OCI-LY7 (cell line): Measurements from ENCODE around the gene ANKRD33B.

Experiments
- CTCF ChIP-seq: fragments of 200-600 bp; sonication (generic); conservative IDR thresholded peaks from 2 replicates; pipeline ENCODE4 v1.5.1; 2014; ENCODE audit warnings: mild to moderate bottlenecking, antibody characterized with exemption, low read length, moderate library complexity, mixed read lengths
- EZH2phosphoT487 ChIP-seq: fragments of 200-600 bp; sonication (generic); IDR thresholded peaks from 2 replicates; pipeline ENCODE4 v1.6.1; 2018; ENCODE audit warnings: low read depth, borderline replicate concordance, mild to moderate bottlenecking, mixed run types, antibody characterized with exemption, low read length, moderate library complexity, mixed read lengths

GRCh38 chr5:10559871-10560270, 4.0 kb upstream of the ANKRD33B start:
- TF ChIP-seq CTCF = no peak
- no peak for TF ChIP-seq EZH2phosphoT487
